GM12878 (cell line): ENCODE results near the gene ONECUT2. TPM values are rescaled to one million over a fixed set of nuclear protein-coding genes. Genes with fewer than 3 reads are reported as not detected.
A peak's percentile ranks its signal among the peaks of the same experiment; 100 is the strongest.

Source experiments
- ATAC-seq: fragments of 200-7000 bp; cut with Tn5 transposase; 3 replicates; pipeline ENCODE4 v1.9.1; 2020; ENCODE audit warnings: mild to moderate bottlenecking, moderate library complexity
- BruUV-seq: library from RNA; stranded (reverse); fragments of 400-500 nt; replicated peaks from 2 replicates; lab custom pipeline; 2021; lab: Mats Ljungman, UMichigan
- CTCF ChIA-PET: fragments of 300-600 bp; sonication (Branson Sonifier 250); formaldehyde crosslinking; extraction: SDS; loops from one replicate; lab custom pipeline; 2021; ENCODE audit warnings: inconsistent platforms; lab: Yijun Ruan, JAX
- POLR2A ChIA-PET: fragments of 350-600 bp; formaldehyde crosslinking; extraction: SDS; loops from one replicate; lab custom pipeline; 2021; ENCODE audit warnings: inconsistent platforms; lab: Charles Lee
- RAD21 ChIA-PET: fragments of 300-600 bp; sonication (Branson Sonifier 250); formaldehyde crosslinking; loops from one replicate; lab custom pipeline; 2023; ENCODE audit warnings: antibody characterized with exemption; ENCODE audit not compliant: unreplicated experiment; lab: Charles Lee
- SMC1A ChIA-PET: fragments of 300-600 bp; sonication (Branson Sonifier 250); formaldehyde crosslinking; loops from one replicate; lab custom pipeline; 2023; ENCODE audit not compliant: unreplicated experiment, uncharacterized antibody; lab: Charles Lee
- DNase-seq: peaks from one replicate; pipeline ENCODE4 v3.0.0-alpha.2; 2011; ENCODE audit warnings: low read depth, low spot score
- FAIRE-seq: peaks from 3 replicates; lab custom pipeline; 2011; peaks lifted over from hg19 to GRCh38; lab: Jason Lieb, UNC
- H2AFZ ChIP-seq: 2 replicates; pipeline ENCODE4 v1.6.0; 2011; ENCODE audit warnings: low read depth, low read length, control low read depth; ENCODE audit not compliant: control insufficient read depth
- H3K27ac ChIP-seq: 2 replicates; pipeline ENCODE4 v1.5.1; 2011; ENCODE audit warnings: control low read depth; ENCODE audit not compliant: control insufficient read depth, insufficient read depth
- H3K27me3 ChIP-seq, 2 experiments: replicated peaks in 1 of 2; 2 replicates each; pipeline versions ENCODE4 v1.6.0 to v1.6.1; 2011; ENCODE audit warnings: low read length in 1 of 2; ENCODE audit not compliant: control insufficient read depth in 2 of 2, insufficient read depth in 2 of 2
- H3K36me3 ChIP-seq, 2 experiments: 2 replicates each; pipeline ENCODE4 v1.5.1; 2011; ENCODE audit warnings: low read length in 1 of 2; ENCODE audit not compliant: control insufficient read depth in 2 of 2, insufficient read depth in 2 of 2
- H3K4me1 ChIP-seq: 2 replicates; pipeline ENCODE4 v1.6.1; 2011; ENCODE audit warnings: mild to moderate bottlenecking, low read length, moderate library complexity, mixed read lengths; ENCODE audit not compliant: control insufficient read depth, insufficient read depth
- H3K4me2 ChIP-seq: 2 replicates; pipeline ENCODE4 v1.6.0; 2011; ENCODE audit warnings: control low read depth; ENCODE audit not compliant: control insufficient read depth, insufficient read depth
- H3K4me3 ChIP-seq: fragments of 200-600 bp; sonication (generic); 2 replicates; pipeline ENCODE4 v1.5.1; 2016
- H3K79me2 ChIP-seq: 2 replicates; pipeline ENCODE4 v1.6.0; 2011; ENCODE audit warnings: low read length; ENCODE audit not compliant: control insufficient read depth, insufficient read depth
- H3K9ac ChIP-seq: 2 replicates; pipeline ENCODE4 v1.8.0; 2011; ENCODE audit warnings: low read length, control low read depth, mixed read lengths; ENCODE audit not compliant: control insufficient read depth, insufficient read depth
- H3K9me3 ChIP-seq: replicated peaks from 3 replicates; pipeline ENCODE4 v1.5.1; 2011; ENCODE audit warnings: mild to moderate bottlenecking, low read length; ENCODE audit not compliant: control insufficient read depth, insufficient read depth
- H4K20me1 ChIP-seq: 2 replicates; pipeline ENCODE4 v1.6.0; 2011; ENCODE audit not compliant: control insufficient read depth, insufficient read depth
- EED ChIP-seq: sonication (generic); IDR thresholded peaks from 2 replicates; pipeline ENCODE4 v1.6.1; 2016; ENCODE audit warnings: antibody characterized with exemption, low read depth
- SREBF2 ChIP-seq: IDR thresholded peaks from 2 replicates; pipeline ENCODE4 v1.6.1; 2012; ENCODE audit warnings: mild to moderate bottlenecking, low read length
- ZBED1 ChIP-seq: IDR thresholded peaks from 2 replicates; pipeline ENCODE4 v1.6.1; 2016; ENCODE audit warnings: borderline replicate concordance
- ZNF384 ChIP-seq: IDR thresholded peaks from 2 replicates; pipeline ENCODE4 v1.6.1; 2012; ENCODE audit warnings: low read depth, mild to moderate bottlenecking, low read length, improper control_type of control experiment, borderline replicate concordance
- WGBS: methylation state at CpG from one replicate; pipeline ENCODE4 v1.1.6; 2016; ENCODE audit warnings: low lambda C conversion rate; ENCODE audit not compliant: insufficient replicate concordance, insufficient coverage; ENCODE audit errors: missing lambda C conversion rate; 5-methylcytosine and 5-hydroxymethylcytosine counted together
- in situ Hi-C: fragments of 300-500 bp; cut with MboI; formaldehyde crosslinking; loops from 9 replicates; pipeline ENCODE4 v1.14.3; 2018; ENCODE audit warnings: mixed read lengths
- intact Hi-C: fragments of 100-400 bp; cut with micrococcal nuclease; formaldehyde crosslinking; loops from one replicate; pipeline ENCODE4 v1.14.2; 2022; ENCODE audit not compliant: unreplicated experiment
- polyA plus RNA-seq, 11 experiments: library from polyadenylated mRNA; depleted of rRNA in 4 of 11; unstranded in 6 of 11; stranded (reverse) in 5 of 11; fragments of >200 nt; fragmentation: Nextera tagmentation in 4 of 11; fragmentation: Illumina TruSeq in 1 of 11; extraction: Ambion mirVana in 4 of 11; extraction: Trizol in 1 of 11; gene quantifications; 1 replicate in 1 of 11; 2 replicates in 10 of 11; pipeline versions ENCODE4 v1.2.1 to v1.2.3, GENCODE V29; 2011 to 2016; ENCODE audit warnings: inconsistent platforms in 2 of 11, missing spikeins in 2 of 11, low read depth in 1 of 11
- total RNA-seq, 4 experiments: library from RNA; depleted of rRNA in 3 of 4; stranded (reverse); fragments of >200 nt in 3 of 4; fragmentation: Illumina TruSeq in 1 of 4; extraction: Trizol in 1 of 4; gene quantifications; 2 replicates each; pipeline versions ENCODE4 v1.2.1 to v1.2.3, GENCODE V29; 2013 to 2021

Gene ONECUT2
- total and polyA plus RNA-seq, 10 of the 15 experiments (the other 5 are each of a cell fraction or from before 2014, with no cell fraction given) = 0.01 to 0.03 TPM; not detected in 8

- Histone ChIP-seq H3K4me3 (no peak overlapping the region), H2AFZ (no peak overlapping the region), H3K79me2 (no peaks in the 10 kb centered on the region), H3K4me1 (no peaks in the 10 kb centered on the region), H3K27me3 (peaks cover 7 to 40% of the 10 kb centered on the region in 2 experiments), H3K4me2 (no peak overlapping the region), H3K9me3 (peaks cover 36% of the 10 kb centered on the region), H3K36me3 (no peaks in the 10 kb centered on the region), H3K27ac (no peak overlapping the region), H4K20me1 (no peaks in the 10 kb centered on the region), H3K9ac (no peak overlapping the region)
- no peak for DNase-seq
- in situ Hi-C loops = no loop called here
- ATAC-seq = no peak
- ChIA-PET CTCF (no interaction called here), POLR2A (no interaction called here), SMC1A (no interaction called here), RAD21 (no interaction called here)
- 45% methylated on average over 16 of the region's 17 CpGs for WGBS
- TF ChIP-seq EED = no peak
- TF ChIP-seq SREBF2 = no peak
- FAIRE-seq = no peak
- no TSS peak for BruUV-seq
- intact Hi-C loops = no loop called here
Measured at GRCh38 chr18:57439985-57440330, 4.8 kb downstream of the ONECUT2 start.

- H3K27ac ChIP-seq = no peak overlapping the region
- peaks cover 7 to 39% of the 10 kb centered on the region in 2 experiments for H3K27me3 ChIP-seq
- peaks cover 36% of the 10 kb centered on the region for H3K9me3 ChIP-seq
- no peak overlapping the region for H3K9ac ChIP-seq
- intact Hi-C loops (no loop called here), in situ Hi-C loops (no loop called here)
- H3K36me3 ChIP-seq = no peaks in the 10 kb centered on the region
- ChIA-PET SMC1A (interaction anchor here (1.5 kb wide), 1 partner anchor 572 kb away, joined by 4 read pairs; no protein-coding TSS in a partner anchor), CTCF (no interaction called here), RAD21 (no interaction called here), POLR2A (no interaction called here)
- H4K20me1 ChIP-seq = no peaks in the 10 kb centered on the region
- no peak overlapping the region for H2AFZ ChIP-seq
- H3K79me2 ChIP-seq = no peaks in the 10 kb centered on the region
- TF ChIP-seq ZBED1 = no peak
- no peak for TF ChIP-seq ZNF384
- WGBS = 35% methylated on average over 52 of the region's 60 CpGs
- H3K4me1 ChIP-seq = no peaks in the 10 kb centered on the region
- peak; percentile 11; the same call in 2 of the 3 replicates for ATAC-seq
- BruUV-seq = no TSS peak
- DNase-seq = no peak
- FAIRE-seq = no peak
- H3K4me2 ChIP-seq = no peak overlapping the region
- no peak overlapping the region for H3K4me3 ChIP-seq
Measured at GRCh38 chr18:57440331-57441070, 5.3 kb downstream of the ONECUT2 start.
